ENCODE measurements around the gene DAZL.
A peak's percentile ranks its signal among the peaks of the same experiment; 100 is the strongest.
"Not testable (repeated sequence)": the region's sequence is repeated elsewhere in the genome, so short reads cannot be mapped to it uniquely, and the experiment has no call there.

DAZL gene

GRCh38 chr3:16604887-16605602 is at the start of gene DAZL:
TSS of gene DAZL (minus strand) at chr3:16605423. CDS start at chr3:16605205, 218 bp downstream.
- no peak for DNase-seq

GRCh38 chr3:16654976-16655375 is 49.8 kb upstream of the DAZL start:
- DNase-seq = no peak

- no peak for DNase-seq
Measured at GRCh38 chr3:16653712-16654111, 48.5 kb upstream of the DAZL start.

- no peak for DNase-seq
Measured at GRCh38 chr3:16647668-16648067, 42.4 kb upstream of the DAZL start.

- no peak for DNase-seq
Measured at GRCh38 chr3:16639806-16640205, 34.6 kb upstream of the DAZL start.

GRCh38 chr3:16633948-16634347 is 28.7 kb upstream of the DAZL start:
- no peak for DNase-seq

GRCh38 chr3:16632395-16632794 is 27.2 kb upstream of the DAZL start:
- DNase-seq = no peak

GRCh38 chr3:16618721-16619120 is 13.5 kb upstream of the DAZL start:
- DNase-seq = no peak

GRCh38 chr3:16617155-16617554 is 11.9 kb upstream of the DAZL start:
- not testable (repeated sequence) for DNase-seq

GRCh38 chr3:16616083-16616482 is 10.9 kb upstream of the DAZL start:
- no peak for DNase-seq

GRCh38 chr3:16614033-16615031 is 9.1 kb upstream of the DAZL start:
- DNase-seq = no peak

GRCh38 chr3:16609927-16610580 is 4.8 kb upstream of the DAZL start:
- no peak for DNase-seq

- DNase-seq = no peak
Measured at GRCh38 chr3:16608816-16609215, 3.6 kb upstream of the DAZL start.

- DNase-seq = no peak
Measured at GRCh38 chr3:16607718-16608117, 2.5 kb upstream of the DAZL start.

GRCh38 chr3:16606398-16606797 is 1.2 kb upstream of the DAZL start:
- no peak for DNase-seq

GRCh38 chr3:16605966-16606365 is 743 bp upstream of the DAZL start:
- no peak for DNase-seq

- no peak for DNase-seq
Measured at GRCh38 chr3:16604433-16604832, 790 bp downstream of the DAZL start.

- no peak for DNase-seq
Measured at GRCh38 chr3:16601537-16602005, 3.7 kb downstream of the DAZL start.

GRCh38 chr3:16600780-16601536 is 4.3 kb downstream of the DAZL start:
- peak; percentile 58 for DNase-seq

- no peak for DNase-seq
Measured at GRCh38 chr3:16599694-16600093, 5.5 kb downstream of the DAZL start.

GRCh38 chr3:16596352-16597032 is 8.7 kb downstream of the DAZL start:
- no peak for DNase-seq

GRCh38 chr3:16595778-16596177 is 9.4 kb downstream of the DAZL start:
- DNase-seq = no peak

All from activated effector memory CD4-positive, alpha-beta T cell treated with Interleukin-2 at 50 U/mL for 16 hours (primary cell).